GM19467 (cell line): ENCODE measurements around the gene CEBPZOS.

Experiments
- ATAC-seq: cut with Tn5 transposase; IDR thresholded peaks from one replicate; pipeline ENCODE4 v1.9.1; 2021; ENCODE audit warnings: mild to moderate bottlenecking, moderate library complexity; ENCODE audit not compliant: unreplicated experiment

CEBPZOS gene

DNA sequence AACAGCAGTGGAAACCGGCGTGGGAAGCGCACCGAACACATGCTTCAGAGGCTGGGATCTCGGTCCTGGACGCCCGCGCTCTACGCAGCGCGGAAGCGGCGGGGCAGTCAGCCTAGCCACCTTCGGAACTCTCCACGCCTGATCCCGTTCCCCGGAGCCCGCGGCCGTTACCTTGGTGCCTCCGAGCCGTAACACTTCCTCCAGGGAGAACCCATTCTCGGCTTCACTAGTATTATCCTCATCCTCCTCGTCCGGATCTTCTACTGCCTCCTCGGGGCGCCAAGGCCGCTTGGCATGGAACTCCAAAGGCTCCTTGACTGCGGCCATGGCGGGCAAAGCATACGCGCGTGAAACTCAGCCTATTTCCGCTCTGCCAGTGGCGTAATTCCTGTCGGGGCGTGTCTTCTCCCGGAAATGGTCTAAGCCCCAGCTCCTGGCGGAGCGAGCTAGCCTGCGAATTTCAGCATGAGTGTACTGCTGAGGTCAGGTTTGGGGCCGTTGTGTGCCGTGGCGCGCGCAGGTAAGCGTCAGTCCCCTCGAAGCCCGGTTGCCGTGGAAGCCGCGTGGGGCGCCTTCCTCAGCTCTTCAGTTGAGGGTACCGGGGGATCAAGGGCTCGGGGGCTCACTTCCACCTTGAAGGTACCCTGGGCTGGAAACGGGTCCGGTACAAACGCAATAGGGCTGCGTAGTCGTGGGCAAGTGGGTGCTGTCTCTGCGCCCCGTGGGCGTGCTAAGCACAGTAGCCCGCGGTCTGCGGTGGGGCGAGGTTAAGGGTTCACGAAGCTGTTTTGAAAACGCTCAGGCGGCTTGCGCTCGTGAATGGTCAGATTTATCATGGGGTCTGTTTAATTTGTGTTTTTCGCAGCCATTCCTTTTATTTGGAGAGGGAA is 35.2 kb downstream of the CEBPZOS start, which contains the start of the genes CEBPZ and NDUFAF7:
Gene CEBPZ, minus strand, starts transcription at position 356 of the 890 bp plus-strand sequence. Its CDS starts 29 bp downstream, at position 327.
Gene NDUFAF7, plus strand, starts transcription at position 418 of the 890 bp plus-strand sequence. Its CDS starts 48 bp downstream, at position 466.
- ATAC-seq = peak; percentile 92

DNA sequence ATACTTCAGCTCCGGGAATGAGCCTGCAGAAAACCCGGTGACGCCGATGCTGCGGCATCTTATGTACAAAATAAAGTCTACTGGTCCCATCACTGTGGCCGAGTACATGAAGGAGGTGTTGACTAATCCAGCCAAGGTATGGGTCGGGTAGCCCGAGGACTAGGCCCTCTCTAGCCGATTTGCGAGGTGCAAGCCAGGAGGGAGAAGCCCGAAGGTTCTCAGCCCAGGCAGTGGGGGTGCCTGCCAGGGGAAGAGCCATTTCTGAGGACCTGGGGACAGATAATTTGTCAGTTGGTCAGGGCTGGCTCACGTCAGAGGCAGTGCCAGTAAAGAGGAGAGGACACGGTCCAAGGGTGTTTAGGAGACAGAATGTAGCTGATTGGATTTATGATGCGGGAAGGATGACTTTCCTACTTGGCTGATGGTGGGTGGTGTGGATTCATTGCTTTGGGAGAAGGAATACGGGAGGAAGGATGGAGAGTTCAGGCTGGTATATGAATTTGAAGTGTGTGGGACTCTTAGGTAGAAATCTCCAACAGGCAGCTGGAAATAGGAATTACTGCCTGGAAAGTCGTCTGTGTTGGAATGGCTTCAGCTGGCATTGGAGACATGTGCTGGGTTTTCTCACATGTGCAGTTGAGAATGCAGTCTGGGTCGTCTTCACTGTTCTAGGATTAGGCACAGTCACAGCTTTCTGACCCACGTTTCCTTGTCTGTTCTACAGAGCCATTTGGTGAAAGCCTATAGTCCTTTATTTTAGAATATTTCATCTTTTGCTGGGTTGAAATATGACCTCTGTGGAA is 36.0 kb downstream of the CEBPZOS start:
- ATAC-seq = no peak

DNA sequence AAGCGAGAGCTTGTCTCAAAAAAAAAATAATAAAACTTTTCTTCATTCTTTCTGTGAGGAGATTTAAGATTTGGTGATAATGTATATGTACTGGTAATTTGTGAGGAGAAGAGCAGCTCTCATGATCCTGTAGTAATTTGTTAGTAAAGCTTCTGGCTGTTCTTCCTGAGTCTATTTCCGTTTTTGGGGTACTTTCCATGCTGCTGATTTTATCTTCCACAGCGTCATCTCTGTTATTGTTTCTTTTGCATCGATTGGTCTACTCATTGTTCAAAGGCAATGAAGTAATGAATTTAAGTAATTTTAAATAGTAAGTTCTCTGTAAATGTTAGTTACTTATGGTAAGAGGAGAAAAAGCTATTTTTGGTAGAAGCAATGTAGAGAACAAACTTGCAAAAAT is 47.1 kb downstream of the CEBPZOS start:
- ATAC-seq = no peak

DNA sequence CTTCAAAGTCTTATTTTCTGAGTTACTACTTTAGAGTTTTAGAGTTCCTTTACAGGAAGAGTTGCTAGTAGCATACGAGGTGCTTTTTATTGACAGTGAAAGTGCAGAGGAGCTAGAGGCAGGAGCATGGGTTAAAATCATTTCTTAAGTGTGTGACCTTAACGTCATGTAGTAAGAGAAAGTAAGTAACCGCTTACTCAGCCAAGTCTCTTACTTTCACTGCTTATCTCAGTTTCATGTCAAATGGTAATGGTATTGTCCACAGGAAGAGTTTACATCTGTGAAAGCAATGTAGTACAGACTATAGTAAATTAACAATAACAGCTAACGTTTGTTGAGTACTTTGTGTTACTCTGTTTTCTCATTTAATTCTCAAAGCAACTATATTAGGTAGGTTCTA is 47.7 kb downstream of the CEBPZOS start:
- ATAC-seq = peak; percentile 81

DNA sequence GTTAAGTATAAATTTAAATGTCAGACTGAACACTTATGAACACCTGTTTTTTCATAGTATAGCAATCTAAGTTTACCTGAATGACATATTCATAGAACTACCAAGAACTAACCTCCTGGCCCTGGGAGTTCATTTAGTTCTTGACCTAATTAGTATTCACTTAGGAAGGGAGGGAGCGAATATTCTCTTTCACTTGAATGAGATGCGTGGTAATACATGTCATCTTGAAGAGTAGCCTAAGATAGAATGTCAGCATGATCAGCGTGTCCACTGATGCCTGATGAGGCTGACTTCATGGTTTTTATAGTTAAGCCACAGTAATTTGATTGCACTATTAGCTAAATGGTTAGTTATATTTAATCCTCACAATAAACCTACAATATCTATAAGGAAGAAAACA is 48.5 kb downstream of the CEBPZOS start:
- no peak for ATAC-seq

DNA sequence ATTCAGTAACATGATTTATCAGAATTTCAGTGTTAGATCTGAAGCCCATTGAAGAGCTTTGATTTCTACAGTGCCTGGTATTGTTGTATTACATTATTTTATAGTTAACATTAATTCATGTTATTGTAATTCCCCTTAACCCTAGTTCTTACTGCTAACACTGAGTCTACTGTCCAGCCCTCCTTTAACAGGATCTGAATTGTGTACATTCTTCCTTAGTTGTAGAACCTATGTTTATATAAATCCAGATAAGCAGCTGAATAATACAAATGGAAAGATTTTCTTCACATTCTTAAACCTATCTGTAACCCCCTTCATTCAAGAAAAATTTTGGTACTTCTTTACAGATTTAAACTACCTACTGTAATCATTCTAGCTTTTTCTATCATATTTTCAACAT is 49.9 kb downstream of the CEBPZOS start:
- ATAC-seq = no peak

DNA sequence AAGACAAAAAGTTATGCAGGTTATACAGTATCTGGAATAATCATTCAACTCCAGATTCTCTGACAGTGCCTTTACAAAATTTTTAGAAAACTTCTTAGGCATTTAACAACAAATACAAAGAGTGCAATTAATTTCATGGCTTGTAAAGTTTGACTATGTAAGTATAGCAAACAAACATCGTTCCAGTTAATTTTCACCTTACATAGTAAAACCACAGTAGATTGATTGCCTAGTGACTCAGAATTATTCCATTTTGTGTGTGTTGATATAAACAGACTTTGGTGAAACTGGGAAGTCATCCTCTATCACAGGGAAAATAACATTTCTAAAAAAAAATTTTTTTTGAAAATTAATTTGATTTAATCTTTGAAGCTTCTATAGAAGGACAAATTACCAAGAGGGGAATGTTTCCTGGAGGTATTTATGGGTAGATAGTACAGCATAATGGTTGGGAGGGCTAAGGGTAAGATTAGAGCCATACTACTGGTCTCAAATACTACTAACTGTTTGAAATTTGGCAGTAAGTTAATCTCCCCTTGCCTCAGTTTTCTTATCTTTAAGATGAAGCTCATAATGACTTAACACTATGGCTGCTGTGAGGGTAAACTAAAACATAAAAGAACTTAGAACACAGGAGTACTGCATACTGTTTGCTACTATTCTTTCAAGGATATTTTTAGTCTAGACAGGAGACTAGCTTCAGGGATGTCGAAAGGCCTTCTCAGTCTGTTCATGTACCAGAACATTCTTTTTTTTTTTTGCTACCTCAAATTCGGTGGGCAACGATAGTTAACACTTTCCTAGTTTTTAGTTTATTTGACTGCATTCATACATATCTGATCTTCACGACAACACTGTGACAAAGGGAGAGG is 54.8 kb downstream of the CEBPZOS start:
- ATAC-seq = no peak
